ENCODE data around the gene MRPL24.

GRCh38 chr1:156738916-156739315 is 2.0 kb downstream of the MRPL24 start:
- TF ChIP-seq BACH1 (IDR thresholded peaks at IDR 0.05; ENCODE audit: borderline replicate concordance) (no peak), TARDBP (IDR thresholded peaks at IDR 0.05; ENCODE audit: borderline replicate concordance) (no peak), ASH2L (IDR thresholded peaks at IDR 0.05; ENCODE audit: borderline replicate concordance, low read depth) (no peak), POLR2AphosphoS5 (IDR thresholded peaks at IDR 0.05; ENCODE audit: low read length) (no peak), HDAC2 (IDR thresholded peaks at IDR 0.05) (no peak), RAD21 (IDR thresholded peaks at IDR 0.05; ENCODE audit: insufficient read depth, low read depth, low read length) (no peak)
- TF ChIP-seq, protein P1, sequence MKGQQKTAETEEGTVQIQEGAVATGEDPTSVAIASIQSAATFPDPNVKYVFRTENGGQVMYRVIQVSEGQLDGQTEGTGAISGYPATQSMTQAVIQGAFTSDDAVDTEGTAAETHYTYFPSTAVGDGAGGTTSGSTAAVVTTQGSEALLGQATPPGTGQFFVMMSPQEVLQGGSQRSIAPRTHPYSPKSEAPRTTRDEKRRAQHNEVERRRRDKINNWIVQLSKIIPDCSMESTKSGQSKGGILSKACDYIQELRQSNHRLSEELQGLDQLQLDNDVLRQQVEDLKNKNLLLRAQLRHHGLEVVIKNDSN (IDR thresholded peaks at IDR 0.05; ENCODE audit: borderline replicate concordance, extremely low read length, insufficient read depth, low read depth, low read length), result no peak
